Kasumi-1 (cell line): ENCODE measurements around the gene ZNF488.

ENCODE experiments used
- DNase-seq, 2 experiments: peaks; one replicate each; lab custom pipeline; 2025; lab: John Stamatoyannopoulos, UW

The ZNF488 gene

DNA sequence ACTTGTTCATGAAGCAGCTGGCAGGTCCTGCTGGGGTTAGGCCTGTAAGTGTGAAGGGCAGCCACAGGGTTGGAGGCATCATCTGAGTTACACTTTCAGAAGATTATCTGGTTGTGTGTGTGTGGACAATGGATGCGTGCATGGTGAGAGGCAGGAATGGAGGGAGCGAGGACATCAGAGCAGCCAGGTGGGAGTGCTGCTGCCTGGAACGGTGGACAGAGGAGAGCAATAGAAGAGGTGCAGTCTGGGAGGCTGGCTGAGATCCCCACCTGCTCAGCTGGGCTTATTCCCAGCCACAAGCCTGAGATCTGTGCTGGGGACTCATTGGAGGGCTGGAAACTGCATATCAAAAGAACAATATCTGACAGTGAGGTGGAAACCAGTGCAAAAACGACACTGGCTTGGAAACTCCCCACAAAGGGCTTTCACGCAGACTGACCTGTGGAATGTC, 17.9 kb downstream of the ZNF488 start:
- no peak for DNase-seq

DNA sequence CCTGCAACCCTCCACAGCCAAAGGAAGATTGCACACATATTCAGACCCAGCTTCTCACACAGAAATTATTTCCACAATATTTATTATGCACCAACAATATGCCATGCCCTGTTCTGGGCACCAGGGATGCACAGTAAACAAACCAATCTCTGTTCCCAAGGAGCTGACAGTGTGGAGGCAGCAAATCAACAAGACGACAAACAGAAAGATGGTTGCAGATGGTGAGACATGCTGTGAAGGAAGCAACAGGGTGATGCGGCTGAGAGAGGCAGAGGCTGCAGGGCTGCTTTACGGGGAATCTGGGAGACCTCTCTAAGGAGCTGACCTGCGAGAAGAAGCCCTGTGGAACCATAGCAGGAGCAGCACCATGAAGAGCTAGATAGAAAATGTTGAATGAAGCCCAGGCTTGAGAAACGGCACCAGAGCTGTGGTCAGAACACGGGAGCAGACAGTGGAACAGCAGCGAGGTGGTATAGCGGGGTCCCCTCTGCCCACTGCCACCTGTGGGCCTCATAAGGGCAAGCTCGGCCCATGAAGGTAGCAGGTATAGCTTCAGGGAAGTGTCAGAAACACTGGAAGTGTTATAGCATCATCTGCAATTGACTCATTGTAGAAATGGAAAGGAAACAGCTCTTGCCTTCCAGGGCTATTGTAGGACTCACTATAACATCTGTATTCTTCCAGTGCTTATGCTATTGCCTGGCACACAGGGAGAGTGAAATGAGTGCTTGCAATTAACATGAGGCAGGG, 18.5 kb downstream of the ZNF488 start:
- no peak for DNase-seq

DNA sequence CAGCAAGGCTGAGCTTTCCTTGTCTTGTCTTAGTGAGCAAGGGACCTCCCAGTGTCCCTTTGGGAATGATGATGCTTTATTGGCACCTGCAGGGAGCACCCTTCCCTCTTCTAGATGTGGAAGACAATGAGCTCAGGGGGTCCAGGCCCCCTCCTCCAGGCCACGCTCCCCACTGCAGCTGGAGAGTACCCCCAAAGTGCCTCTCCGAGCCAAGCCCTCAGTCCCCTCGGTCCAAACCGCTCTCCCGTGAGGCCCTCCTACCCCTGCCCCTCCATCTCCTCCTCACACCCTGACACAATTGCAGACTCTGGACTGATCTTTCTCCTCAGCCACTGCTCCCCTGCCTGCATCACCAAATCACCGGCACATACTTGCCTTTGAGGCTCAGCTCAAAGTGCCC, 19.2 kb downstream of the ZNF488 start:
- no peak for DNase-seq

DNA sequence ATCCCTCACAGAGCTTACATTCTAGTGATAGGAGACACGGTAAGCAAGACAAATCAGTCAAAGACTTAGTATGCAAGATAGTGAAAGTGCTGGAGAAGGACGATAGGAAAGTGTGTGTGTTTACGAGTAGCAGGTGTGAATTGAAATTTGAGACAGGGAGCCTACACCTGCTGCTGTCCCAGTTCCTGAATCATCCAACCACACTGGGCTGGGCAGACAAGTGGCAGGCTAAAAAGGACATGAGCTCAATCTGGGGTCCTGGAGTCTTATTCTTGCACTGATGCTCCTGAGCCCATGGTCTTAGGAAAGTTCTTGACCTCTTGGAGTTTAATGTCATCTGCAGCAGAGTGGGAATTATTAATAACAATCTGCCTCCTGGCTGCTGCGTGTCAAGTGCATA, 19.7 kb downstream of the ZNF488 start:
- DNase-seq = no peak

DNA sequence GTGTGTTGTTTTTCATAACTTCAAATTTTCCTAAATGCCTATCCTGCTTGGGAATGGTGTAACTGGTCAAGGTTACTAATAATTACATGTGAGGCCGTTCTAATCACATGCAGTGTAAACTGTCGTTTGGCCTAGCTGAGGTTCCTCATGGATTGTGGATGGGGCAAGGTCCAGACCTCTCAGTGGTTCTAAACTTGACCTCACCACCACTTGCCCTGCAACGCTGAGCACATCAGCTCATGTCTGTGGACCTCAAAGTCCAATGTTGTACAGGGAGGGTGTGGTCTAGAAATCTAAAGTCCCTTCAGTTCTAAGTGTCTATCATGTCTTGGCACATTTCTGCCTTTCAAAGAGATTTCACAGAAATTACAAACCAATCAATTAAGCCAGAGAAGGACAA, 20.3 kb downstream of the ZNF488 start:
- no peak for DNase-seq

DNA sequence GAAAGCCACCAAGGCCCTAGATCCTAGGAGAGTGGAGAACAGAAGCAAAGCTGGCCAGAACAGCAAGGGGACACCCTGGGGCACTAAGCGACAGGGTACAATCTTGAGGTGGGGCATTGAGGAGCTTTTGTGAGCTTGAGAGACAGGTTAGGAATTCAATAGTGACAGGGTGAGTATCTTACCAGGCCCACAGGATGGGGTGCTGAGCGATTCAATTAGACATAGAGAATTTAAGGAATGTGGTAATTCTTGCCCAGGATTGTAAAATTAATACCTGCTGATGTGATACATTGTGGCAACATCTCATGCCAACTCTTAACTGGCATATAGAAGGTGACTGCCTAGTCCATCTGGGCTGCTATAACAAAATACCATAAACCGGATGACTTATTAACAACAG, 21.9 kb downstream of the ZNF488 start:
- no peak for DNase-seq

DNA sequence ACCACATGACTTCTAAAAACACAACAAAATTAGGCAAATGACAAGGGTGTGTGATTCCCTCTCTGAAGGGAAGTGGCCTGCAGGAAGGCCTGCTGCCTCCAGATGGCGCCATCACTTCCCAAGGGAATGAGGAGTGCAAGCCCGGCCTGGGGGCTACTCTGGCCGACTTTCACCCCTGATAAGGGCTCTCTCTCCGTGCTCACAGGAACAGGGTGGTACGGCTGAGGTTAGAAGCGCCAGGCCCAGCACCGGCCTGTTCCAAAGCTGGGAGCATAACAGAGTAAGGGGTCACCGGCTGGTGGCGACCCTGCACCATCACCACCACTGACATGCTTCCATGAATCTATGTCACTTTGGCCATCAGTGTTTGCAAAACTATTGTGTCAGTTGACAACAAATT, 22.8 kb downstream of the ZNF488 start:
- peak; percentile 19 to 24 for DNase-seq

DNA sequence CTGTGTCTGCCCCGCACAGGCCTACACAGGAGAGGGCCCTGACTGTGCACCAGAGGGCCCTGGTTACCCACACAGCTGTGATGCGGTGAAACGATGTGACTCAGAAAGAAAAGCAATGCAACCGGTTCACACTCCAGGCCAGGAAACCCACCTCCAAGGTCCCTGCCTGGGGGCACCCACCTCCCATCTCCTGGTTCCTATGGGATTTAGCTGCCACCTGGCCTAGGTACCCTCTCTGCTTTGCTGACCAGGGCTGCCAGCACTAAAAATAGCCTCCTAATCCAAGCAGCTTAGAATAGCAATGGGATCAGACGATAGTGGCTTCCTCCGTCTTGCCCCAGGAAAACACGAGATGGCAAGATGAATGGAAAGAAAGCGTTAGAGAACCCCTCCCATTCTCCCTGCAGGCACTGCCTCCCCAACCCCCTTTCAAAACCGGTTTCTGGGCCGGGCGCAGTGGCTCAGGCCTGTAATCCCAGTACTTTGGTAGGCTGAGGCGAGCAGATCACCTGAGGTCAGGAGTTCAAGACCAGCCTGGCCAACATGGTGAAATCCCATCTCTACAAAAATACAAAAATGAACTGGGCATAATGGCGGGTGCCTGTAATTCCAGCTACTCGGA, 23.6 kb downstream of the ZNF488 start:
- DNase-seq = no peak

DNA sequence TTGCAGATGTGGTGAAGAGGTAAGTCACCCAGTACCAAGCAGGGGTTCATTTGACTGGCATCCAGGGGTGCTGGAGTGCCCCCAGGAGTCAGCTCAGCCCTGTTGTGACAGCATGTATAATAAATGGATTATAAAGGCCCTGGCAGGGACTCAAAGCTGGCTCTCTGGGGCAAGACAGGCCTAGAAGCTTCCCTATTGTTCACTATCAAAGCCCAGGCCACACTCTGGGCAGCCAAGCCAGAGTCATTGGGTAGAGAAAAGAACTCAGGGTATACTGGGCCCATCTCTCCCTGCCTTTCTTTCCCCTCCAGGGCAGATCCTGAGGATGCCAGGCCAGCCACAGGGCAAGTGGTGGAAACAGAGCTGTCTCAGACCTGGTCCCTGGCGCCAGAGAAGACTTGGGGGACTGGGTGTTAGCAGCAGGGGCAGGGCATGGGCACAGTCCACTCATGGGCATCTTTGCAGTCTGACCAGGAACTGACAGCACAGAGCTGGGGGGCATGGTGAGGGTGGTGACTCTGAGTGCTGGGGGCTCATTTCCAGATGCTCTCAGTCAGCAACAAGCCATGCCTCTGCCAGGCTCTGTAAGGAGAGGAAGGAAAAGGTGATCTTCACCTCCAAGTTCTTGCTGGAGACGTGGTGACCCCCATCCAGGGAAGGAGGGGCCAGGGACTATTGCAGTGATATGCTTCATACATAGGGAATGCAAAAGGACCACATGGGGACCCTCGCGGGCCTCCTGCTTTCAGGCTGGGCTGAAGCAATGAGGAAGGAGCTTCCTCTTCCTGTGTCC, 24.3 kb downstream of the ZNF488 start:
- DNase-seq = no peak

DNA sequence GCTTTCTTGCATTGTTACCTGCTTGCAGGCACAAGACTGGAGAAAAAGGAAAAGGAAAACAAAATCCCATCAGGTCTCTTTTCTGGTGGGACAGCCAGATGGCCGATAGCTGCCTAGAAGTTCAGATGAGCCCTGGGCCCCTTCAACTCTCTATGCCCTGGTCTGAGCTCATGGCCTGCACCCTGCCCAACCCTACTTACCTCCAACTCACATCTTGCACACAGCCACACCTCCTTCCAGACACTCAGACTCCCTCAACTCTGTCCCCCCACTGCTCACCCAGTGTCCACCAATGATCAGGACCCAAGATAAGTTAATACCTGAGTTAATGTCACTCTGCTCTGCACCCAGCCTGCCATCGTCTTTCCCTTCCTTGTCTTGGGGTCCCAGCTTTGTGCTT, 25.0 kb downstream of the ZNF488 start:
- no peak for DNase-seq

DNA sequence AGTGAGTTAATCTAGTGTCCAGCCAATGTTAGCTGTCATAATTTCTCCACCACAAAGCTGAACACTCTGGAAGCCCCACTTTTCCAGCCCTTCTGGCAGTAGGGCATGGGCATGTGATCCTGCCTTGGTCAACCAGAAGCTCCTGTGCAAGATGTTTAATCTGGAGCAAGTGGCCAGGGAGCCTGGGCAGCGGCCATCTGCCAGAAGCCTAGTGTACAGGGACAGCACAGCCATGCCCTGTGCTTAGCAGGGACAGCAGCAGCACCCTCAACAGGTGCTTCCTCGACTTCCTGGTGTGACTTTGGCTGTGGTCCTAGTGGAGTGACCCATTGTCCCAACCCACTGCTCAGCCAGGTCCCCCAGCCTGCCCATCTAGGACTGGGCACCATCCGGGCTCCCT, 25.6 kb downstream of the ZNF488 start:
- DNase-seq = no peak

DNA sequence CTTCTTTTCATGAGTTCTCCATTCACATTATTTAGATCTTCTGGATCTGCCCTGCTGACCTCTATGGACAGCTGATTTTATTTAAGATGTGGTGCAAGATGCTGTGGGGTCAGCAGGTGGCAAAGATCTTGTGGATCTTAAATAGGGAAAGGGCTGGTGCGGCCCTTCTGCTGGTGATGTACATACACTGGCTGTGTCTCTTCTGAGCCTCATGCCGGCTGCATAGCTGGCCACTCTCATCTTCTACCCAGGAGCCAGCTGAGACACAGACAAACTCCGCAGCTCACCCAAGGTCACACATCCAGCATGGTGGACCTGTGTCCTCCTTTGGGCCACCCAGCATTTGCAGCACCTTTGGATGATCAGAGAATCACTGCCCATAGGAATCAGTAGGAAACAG, 26.2 kb downstream of the ZNF488 start:
- no peak for DNase-seq

DNA sequence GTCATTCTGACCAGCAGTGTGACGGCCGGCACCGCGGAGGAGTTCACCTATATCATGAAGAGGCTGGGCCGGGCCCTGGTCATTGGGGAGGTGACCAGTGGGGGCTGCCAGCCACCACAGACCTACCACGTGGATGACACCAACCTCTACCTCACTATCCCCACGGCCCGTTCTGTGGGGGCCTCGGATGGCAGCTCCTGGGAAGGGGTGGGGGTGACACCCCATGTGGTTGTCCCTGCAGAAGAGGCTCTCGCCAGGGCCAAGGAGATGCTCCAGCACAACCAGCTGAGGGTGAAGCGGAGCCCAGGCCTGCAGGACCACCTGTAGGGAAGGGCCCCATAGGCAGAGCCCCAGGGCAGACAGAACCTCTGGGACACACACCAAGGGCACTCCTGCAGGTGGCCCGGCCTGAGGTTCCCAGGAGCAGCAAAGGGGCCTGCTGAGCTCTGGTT, 26.9 kb downstream of the ZNF488 start:
- DNase-seq = no peak

DNA sequence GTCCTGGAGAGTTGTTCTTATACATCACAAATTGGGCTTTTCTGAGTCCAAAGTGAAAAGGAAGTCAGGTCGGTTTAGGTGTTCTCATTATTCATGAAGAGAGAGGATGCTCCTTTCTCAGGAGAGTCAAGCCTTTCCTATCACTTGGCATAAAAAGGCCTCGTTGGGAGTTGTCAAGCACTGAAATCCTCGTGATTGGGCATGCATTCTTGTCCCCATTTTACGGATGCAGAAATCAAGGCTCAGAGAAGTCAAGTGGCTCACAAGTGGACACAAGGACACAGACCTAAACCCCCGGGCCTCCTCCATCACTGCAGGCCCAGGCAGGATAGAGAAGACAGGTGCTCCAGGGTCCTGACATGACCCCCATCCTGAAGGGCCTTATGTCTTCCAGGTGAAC, 27.4 kb downstream of the ZNF488 start:
- no peak for DNase-seq

DNA sequence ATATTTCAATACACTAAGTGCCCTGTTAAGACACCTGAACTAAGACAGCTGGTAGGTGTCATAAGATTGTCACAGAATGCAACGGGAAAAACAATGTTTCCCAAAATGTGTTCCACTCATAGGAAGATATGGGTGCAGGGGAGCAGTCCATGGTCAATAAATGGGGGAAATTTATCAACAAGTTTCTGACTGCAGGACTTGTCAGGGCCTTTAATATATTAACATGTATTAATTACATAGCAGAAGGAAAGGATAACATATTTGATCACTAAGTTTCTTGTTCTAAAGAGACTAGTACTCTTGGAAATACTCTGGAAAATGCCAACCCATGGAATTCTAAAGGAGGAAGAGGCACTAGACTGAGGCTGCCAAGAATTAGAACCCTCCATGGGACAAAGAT, 29.2 kb downstream of the ZNF488 start:
- DNase-seq = no peak

DNA sequence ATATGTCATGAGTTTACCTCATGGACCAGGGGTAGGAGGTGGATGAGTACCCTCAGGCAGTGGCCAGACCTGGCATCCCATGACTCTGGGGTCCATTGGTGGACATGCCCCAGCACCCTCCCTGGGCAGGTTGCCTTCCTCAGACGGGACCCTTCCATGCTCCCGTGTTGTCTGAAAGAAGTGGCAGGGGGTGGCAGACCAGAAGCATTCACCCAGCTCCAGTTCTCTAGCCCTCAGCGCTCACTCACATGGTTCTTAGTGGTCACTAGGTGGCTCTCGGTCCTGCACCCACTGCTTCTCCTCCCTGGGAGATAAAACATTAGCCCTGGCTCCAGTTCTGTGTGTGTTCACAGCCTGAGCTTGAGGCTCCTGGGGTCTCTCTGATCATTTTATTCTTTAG, 29.9 kb downstream of the ZNF488 start:
- no peak for DNase-seq

DNA sequence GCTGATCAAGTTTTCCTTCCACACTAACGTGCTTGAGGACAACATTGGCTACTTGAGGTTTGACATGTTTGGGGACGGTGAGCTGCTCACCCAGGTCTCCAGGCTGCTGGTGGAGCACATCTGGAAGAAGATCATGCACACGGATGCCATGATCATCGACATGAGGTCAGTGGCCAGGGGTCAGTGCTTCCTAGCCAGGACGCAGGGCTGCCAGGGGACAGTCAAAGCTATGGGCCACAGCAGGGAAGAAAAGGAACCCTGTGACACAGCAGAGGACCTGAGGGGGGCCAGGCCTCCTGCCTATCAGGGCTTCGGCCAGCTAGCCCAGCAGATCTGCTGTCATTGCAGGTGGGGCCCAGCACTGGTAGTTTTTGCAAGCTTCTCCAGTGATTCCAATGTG, 30.7 kb downstream of the ZNF488 start:
- DNase-seq = no peak

DNA sequence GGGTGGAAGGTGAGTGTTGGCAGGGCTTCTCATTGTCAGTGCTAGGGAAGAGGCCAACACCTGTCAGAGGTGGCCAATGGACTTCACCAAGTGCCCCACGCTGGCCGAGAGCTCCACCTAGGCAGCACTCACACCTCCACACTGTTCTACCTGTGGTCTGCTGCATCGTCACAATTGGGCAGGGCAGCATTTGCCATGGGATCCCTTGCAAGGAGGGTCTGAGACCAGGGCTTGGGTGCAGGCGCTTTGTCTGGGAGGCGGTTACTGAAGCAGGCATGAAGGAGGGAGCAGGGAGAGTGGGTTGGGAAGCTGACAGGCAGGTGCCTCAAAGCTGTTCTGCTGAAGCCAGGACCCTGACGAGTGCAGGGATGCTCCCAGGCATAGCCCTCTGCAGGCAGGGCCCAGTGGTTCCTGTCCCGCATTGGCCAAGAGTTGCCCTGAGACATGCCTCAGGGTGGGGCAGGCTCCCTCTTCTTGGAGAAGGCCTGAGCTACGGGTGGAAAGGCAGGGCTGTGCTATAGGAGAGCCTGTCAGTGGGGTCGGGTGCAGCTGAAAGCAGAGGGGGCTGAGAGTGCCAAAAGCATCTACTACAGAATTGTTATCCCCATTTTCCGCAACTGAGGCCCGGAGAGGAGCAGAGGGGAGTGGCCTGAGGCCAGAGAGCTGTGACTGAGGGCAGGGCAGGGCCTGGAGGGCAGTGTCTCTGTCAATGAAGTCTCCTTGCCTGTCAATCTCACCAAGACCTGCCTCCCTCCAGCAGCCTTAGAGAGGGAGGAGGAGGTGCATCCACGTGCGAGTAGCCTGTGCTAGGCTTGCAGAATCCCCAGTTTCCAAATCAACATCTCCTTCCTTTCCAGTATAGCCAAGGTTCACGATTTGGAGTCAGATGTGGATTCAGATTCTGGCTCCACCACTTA, 31.9 kb downstream of the ZNF488 start:
- no peak for DNase-seq

DNA sequence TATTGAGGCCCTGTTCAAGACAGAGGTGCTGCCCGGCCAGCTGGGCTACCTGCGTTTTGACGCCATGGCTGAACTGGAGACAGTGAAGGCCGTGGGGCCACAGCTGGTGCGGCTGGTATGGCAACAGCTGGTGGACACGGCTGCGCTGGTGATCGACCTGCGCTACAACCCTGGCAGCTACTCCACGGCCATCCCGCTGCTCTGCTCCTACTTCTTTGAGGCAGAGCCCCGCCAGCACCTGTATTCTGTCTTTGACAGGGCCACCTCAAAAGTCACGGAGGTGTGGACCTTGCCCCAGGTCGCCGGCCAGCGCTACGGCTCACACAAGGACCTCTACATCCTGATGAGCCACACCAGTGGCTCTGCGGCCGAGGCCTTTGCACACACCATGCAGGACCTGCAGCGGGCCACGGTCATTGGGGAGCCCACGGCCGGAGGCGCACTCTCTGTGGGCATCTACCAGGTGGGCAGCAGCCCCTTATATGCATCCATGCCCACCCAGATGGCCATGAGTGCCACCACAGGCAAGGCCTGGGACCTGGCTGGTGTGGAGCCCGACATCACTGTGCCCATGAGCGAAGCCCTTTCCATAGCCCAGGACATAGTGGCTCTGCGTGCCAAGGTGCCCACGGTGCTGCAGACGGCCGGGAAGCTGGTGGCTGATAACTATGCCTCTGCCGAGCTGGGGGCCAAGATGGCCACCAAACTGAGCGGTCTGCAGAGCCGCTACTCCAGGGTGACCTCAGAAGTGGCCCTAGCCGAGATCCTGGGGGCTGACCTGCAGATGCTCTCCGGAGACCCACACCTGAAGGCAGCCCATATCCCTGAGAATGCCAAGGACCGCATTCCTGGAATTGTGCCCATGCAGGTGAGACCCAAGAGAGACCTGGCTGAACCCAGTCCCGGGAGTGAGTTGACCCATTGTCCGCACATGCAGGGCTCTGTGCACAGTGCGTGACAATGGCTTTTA, 33.1 kb downstream of the ZNF488 start:
- no peak for DNase-seq

DNA sequence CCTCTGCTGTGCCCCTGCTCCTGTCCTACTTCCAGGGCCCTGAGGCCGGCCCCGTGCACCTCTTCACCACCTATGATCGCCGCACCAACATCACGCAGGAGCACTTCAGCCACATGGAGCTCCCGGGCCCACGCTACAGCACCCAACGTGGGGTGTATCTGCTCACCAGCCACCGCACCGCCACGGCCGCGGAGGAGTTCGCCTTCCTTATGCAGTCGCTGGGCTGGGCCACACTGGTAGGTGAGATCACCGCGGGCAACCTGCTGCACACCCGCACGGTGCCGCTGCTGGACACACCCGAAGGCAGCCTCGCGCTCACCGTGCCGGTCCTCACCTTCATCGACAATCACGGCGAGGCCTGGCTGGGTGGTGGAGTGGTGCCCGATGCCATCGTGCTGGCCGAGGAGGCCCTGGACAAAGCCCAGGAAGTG, 34.1 kb downstream of the ZNF488 start:
- DNase-seq = no peak

DNA sequence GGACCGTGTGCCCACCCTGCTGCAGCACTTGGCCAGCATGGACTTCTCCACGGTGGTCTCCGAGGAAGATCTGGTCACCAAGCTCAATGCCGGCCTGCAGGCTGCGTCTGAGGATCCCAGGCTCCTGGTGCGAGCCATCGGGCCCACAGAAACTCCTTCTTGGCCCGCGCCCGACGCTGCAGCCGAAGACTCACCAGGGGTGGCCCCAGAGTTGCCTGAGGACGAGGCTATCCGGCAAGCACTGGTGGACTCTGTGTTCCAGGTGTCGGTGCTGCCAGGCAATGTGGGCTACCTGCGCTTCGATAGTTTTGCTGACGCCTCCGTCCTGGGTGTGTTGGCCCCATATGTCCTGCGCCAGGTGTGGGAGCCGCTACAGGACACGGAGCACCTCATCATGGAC, 34.6 kb downstream of the ZNF488 start:
- no peak for DNase-seq
